Heart right ventricle (tissue), 16 donors: ENCODE results near the gene MUSK. TPM values are rescaled to one million over a fixed set of nuclear protein-coding genes. Genes with fewer than 3 reads are reported as not detected.
A peak's percentile ranks its signal among the peaks of the same experiment; 100 is the strongest.

ENCODE experiments used
- ATAC-seq, 8 donors: fragments of 200-7000 bp; cut with Tn5 transposase; one replicate each; pipeline ENCODE4 v1.9.1; 2020; ENCODE audit warnings: mild to moderate bottlenecking in 8 of 8, moderate library complexity in 8 of 8, moderate number of reproducible peaks in 1 of 8
- DNase-seq, 2 donors: peaks; one replicate each; pipeline ENCODE4 v3.0.0-alpha.2; 2020
- H3K27ac ChIP-seq, 10 donors: fragments of 200-600 bp; sonication (generic) in 2 of 10; one replicate each; pipeline versions ENCODE4 v1.5.0 to v1.8.0; 2020 to 2022; ENCODE audit warnings: mild to moderate bottlenecking in 3 of 10
- H3K27me3 ChIP-seq, 7 donors: fragments of 200-600 bp; one replicate each; pipeline ENCODE4 v1.8.0; 2021 to 2022; ENCODE audit warnings: mild to moderate bottlenecking in 2 of 7
- H3K36me3 ChIP-seq, 9 donors: fragments of 200-600 bp; sonication (generic) in 1 of 9; one replicate each; pipeline versions ENCODE4 v1.5.0 to v1.8.0; 2020 to 2022; ENCODE audit warnings: mild to moderate bottlenecking in 2 of 9
- H3K4me1 ChIP-seq, 9 donors: fragments of 200-600 bp; sonication (generic) in 1 of 9; one replicate each; pipeline versions ENCODE4 v1.5.0 to v1.8.0; 2020 to 2022; ENCODE audit warnings: mild to moderate bottlenecking in 4 of 9
- H3K4me3 ChIP-seq, 10 donors: fragments of 200-600 bp; sonication (generic) in 2 of 10; one replicate each; pipeline versions ENCODE4 v1.5.0 to v1.8.0; 2020 to 2022; ENCODE audit warnings: mild to moderate bottlenecking in 7 of 10, moderate library complexity in 2 of 10
- H3K9me3 ChIP-seq, 11 donors: fragments of 200-600 bp in 10 of 11; sonication (generic) in 2 of 11; one replicate each; pipeline versions ENCODE4 v1.5.0 to v1.8.0; 2013 to 2022; ENCODE audit warnings: mild to moderate bottlenecking in 2 of 11, control low read depth in 1 of 11, moderate library complexity in 1 of 11
- WGBS, 2 donors: extraction: QIAGEN DNeasy Blood & Tissue Kit; methylation state at CpG; one replicate each; pipeline ENCODE4 v1.1.7; 2013; ENCODE audit warnings: inconsistent platforms in 1 of 2; 5-methylcytosine and 5-hydroxymethylcytosine counted together
- intact Hi-C, 10 donors: fragments of 100-400 bp; cut with DNase I; formaldehyde crosslinking; loops; one replicate each; pipeline versions ENCODE4 v1.11.1 to v1.14.2; 2022
- polyA plus RNA-seq, 2 donors: library from polyadenylated mRNA; stranded (reverse); fragments of 200-250 nt; gene quantifications; one replicate each; pipeline ENCODE4 v1.2.3, GENCODE V29; 2013
- total RNA-seq, 10 donors: library from RNA; stranded (reverse); fragmentation: NEBNext Ultra II Directional in 3 of 10; extraction: Animal tissue kit (Norgen Biotek cat#: 25700) in 3 of 10; gene quantifications; one replicate each; pipeline versions ENCODE4 v1.2.1 to v1.2.4, GENCODE V29; 2021 to 2023
- TF ChIP-seq, protein P1 (sequence below), 9 donors: fragments of 200-600 bp; sonication (generic) in 2 of 9; IDR thresholded peaks; one replicate each; pipeline versions ENCODE4 v1.5.0 to v1.8.0; 2021 to 2022; ENCODE audit warnings: antibody characterized with exemption in 9 of 9, mild to moderate bottlenecking in 5 of 9, moderate library complexity in 1 of 9
- donor health status: Arrhythmogenic right ventricular cardiomyopathy.
- donor health status: ischemic (EF 13 %, LVEDD 7.1; RV severe dilation, severe dysfunction).
- donor health status: healthy with polysubstance abuse.
- donor health status: DM: no; HTN: yes; CAD: no.
- donor health status: DM: no; HTN: no; CAD: no.
- donor health status: ischemic (EF 25% LVEDD 6.9; RV normal size, moderate dysfunction).
- donor health status: ischemic (EF 25% LVEDD 5.7; RV mildly dilated, moderate dysfunction).
- donor health status: healthy.
- donor health status: DM: yes; HTN: yes; CAD: no.
- donor health status: Ischemic cardiomyopathy.
- donor health status: ischemic (EF 35%, LVEDD 5.7; RV mildly dilated, moderate dysfunction).
- donor health status: nonischemic (EF 11% LVEDD 7.7; RV severe dilation, severe dysfunction).
- donor health status: DM: yes; HTN: yes; CAD: no.
- donor health status: PGD.
- donor health status: ischemic (EF 29% LVEDD 5.4; RV normal size, mild dysfunction).
- donor health status: nonischemic (EF 23%, LVEDD 6.1; RV moderate dilation, normal function).

MUSK gene
- total and polyA plus RNA-seq, 12 donors = 0.04 to 2.2 (median 1.2) TPM

DNA sequence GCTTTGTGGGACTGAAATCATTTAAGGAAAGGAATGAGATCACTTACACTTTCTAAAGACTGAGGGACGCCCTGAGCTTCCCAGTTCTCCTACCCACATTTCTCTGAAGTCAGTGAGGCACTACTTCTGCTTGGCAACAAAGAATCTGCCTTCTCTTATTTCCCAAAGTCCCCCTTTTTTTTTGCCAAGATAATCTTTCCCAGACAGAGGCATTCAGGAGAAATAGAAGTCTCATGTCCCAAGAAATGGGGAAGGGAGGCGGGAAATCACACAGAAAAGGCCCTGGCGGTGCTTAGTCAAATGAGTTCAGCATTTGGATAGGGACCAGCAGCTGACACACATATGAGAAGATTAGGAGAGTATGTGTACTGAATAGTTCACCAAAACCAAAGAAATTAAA lies 159.7 kb downstream of the MUSK start:
- peak overlapping the region in 6 of 10 donors; percentile 37 to 62 (median 53) for H3K27ac ChIP-seq
- ATAC-seq (peak in 7 of 8 donors; percentile 70 to 88 (median 78)), DNase-seq (peak in 1 of 2 donors; percentile 58)
- H3K4me1 ChIP-seq = no peaks in the 10 kb centered on the region
- TF ChIP-seq, protein P1, sequence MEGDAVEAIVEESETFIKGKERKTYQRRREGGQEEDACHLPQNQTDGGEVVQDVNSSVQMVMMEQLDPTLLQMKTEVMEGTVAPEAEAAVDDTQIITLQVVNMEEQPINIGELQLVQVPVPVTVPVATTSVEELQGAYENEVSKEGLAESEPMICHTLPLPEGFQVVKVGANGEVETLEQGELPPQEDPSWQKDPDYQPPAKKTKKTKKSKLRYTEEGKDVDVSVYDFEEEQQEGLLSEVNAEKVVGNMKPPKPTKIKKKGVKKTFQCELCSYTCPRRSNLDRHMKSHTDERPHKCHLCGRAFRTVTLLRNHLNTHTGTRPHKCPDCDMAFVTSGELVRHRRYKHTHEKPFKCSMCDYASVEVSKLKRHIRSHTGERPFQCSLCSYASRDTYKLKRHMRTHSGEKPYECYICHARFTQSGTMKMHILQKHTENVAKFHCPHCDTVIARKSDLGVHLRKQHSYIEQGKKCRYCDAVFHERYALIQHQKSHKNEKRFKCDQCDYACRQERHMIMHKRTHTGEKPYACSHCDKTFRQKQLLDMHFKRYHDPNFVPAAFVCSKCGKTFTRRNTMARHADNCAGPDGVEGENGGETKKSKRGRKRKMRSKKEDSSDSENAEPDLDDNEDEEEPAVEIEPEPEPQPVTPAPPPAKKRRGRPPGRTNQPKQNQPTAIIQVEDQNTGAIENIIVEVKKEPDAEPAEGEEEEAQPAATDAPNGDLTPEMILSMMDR (IDR thresholded peaks at IDR 0.05) = no peak
- intact Hi-C loops = no loop called here
- H3K4me3 ChIP-seq = no peak overlapping the region
- H3K9me3 ChIP-seq = peaks cover 0 to 12% (median 0%) of the 10 kb centered on the region in 11 donors
- no peaks in the 10 kb centered on the region for H3K36me3 ChIP-seq
- 53 to 61% methylated on average over 3 of the region's 3 CpGs for WGBS, 2 donors
- no peaks in the 10 kb centered on the region for H3K27me3 ChIP-seq

DNA sequence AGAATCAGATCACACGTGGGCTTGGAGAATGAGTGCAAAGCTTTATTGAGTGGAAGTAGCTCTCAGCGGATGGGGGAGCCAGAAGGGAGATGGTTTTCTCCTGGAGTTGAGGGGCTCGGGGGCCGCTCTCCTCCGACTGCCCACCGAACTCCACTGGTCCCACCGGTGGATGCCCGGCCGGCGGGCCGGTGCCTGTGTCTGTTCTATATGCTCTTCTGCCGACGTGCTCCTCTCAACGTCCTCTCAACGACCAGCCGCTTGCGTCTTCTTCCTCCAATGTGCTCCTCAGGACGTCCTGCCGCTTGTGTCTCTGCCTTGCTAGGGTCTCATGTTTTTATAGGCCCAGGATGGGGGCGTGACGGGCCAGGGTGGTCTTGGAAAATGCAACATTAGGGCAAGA lies 161.9 kb downstream of the MUSK start:
- Histone ChIP-seq H3K27me3 (no peaks in the 10 kb centered on the region), H3K4me3 (no peak overlapping the region), H3K36me3 (no peaks in the 10 kb centered on the region), H3K27ac (no peak overlapping the region), H3K9me3 (no peaks in the 10 kb centered on the region), H3K4me1 (no peaks in the 10 kb centered on the region)
- TF ChIP-seq, protein P1 (IDR thresholded peaks at IDR 0.05) = no peak
- ATAC-seq = no peak
- DNase-seq = no peak
- 93 to 94% methylated on average over 21 of the region's 21 CpGs for WGBS, 2 donors
- intact Hi-C loops = no loop called here

DNA sequence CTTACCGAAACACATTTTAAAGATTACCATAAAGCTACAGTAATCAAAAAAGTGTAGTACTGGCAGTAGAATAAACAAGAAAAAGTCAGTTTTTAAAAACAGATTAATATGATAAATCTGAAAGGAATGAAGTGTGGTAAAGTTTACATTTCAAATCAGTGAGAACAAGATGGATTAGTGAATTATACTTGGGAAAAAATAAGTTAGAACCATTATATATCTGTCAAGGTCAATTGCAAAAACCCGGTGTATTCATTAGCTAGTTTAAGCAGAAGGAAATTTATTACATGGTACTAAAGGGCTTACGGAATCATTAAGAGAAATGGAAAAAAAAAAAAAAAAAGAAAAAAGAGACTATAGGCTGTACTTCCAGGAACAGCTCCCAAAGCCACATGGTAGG lies 164.3 kb downstream of the MUSK start:
- 86 to 96% methylated on average over 3 of the region's 3 CpGs for whole genome bisulfite sequencing, 2 donors
- no peaks in the 10 kb centered on the region for H3K4me1 ChIP-seq
- no peaks in the 10 kb centered on the region for H3K27me3 ChIP-seq
- ATAC-seq (no peak), DNase-seq (no peak)
- TF ChIP-seq, protein P1 (IDR thresholded peaks at IDR 0.05) = no peak
- H3K36me3 ChIP-seq = no peaks in the 10 kb centered on the region
- H3K27ac ChIP-seq = no peak overlapping the region
- H3K4me3 ChIP-seq = no peak overlapping the region
- intact Hi-C loops = no loop called here
- no peaks in the 10 kb centered on the region for H3K9me3 ChIP-seq

DNA sequence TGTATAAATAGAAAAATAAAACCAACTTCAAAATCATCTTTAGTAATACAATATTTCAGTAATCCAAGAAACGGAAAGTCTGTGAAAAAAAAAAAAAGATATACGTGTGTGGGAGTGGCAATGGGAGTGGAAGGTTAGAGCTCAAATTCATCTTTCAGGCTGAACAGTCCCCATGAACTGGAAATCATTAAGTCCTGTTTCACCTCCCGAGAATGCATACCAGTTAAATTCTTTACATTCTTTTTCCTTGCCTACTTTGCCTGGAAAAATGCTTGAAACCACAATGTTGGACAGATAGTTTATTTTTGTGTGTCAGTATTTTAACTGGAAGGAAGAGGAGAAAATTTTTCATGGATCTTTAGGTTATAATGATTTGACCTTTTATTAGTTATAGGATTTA lies 166.8 kb downstream of the MUSK start:
- TF ChIP-seq, protein P1 (IDR thresholded peaks at IDR 0.05) = no peak
- ATAC-seq (no peak), DNase-seq (no peak)
- Histone ChIP-seq H3K9me3 (no peaks in the 10 kb centered on the region), H3K36me3 (no peaks in the 10 kb centered on the region), H3K27ac (no peak overlapping the region), H3K4me1 (no peaks in the 10 kb centered on the region), H3K27me3 (no peaks in the 10 kb centered on the region), H3K4me3 (no peak overlapping the region)
- 48 to 57% methylated on average over 3 of the region's 3 CpGs for WGBS, 2 donors
- intact Hi-C loops = no loop called here
